Mesothelial cell of epicardium (in vitro differentiated cells): ENCODE data around the gene C8G. TPM values are rescaled to one million over a fixed set of nuclear protein-coding genes. Genes with fewer than 3 reads are reported as not detected.

ENCODE experiments used
- DNase-seq, 2 experiments: peaks; one replicate each; pipeline ENCODE4 v3.0.0; 2021; ENCODE audit warnings: low spot score in 2 of 2; ENCODE audit not compliant: unreplicated experiment in 2 of 2
- H3K27ac Mint-ChIP-seq: 2 replicates; pipeline ENCODE4 v1.8.0; 2021; ENCODE audit warnings: mixed read lengths
- H3K27me3 Mint-ChIP-seq: 2 replicates; pipeline ENCODE4 v1.8.0; 2021; ENCODE audit warnings: low read depth, mixed read lengths
- H3K36me3 Mint-ChIP-seq: 2 replicates; pipeline ENCODE4 v1.8.0; 2021; ENCODE audit warnings: mixed read lengths
- H3K4me1 Mint-ChIP-seq: 2 replicates; pipeline ENCODE4 v1.8.0; 2021; ENCODE audit warnings: mixed read lengths
- H3K4me3 Mint-ChIP-seq: 2 replicates; pipeline ENCODE4 v1.8.0; 2021; ENCODE audit warnings: mild to moderate bottlenecking, moderate library complexity, mixed read lengths
- H3K9me3 Mint-ChIP-seq: 2 replicates; pipeline ENCODE4 v1.8.0; 2021; ENCODE audit warnings: mixed read lengths
- CTCF ChIP-seq: fragments of 200-600 bp; sonication (generic); IDR thresholded peaks from one replicate; pipeline ENCODE4 v1.5.0; 2021; ENCODE audit warnings: antibody characterized with exemption; ENCODE audit not compliant: unreplicated experiment
- total RNA-seq: library from RNA; stranded (reverse); gene quantifications from 3 replicates; pipeline ENCODE4 v1.2.1, GENCODE V29; 2021

The C8G gene
- total RNA-seq, 1 donor from 2014 or later = 1.5 TPM

- no peak for TF ChIP-seq CTCF
- no peaks in the 10 kb centered on the region for H3K36me3 Mint-ChIP-seq
- no peaks in the 10 kb centered on the region for H3K9me3 Mint-ChIP-seq
- peaks cover 3% of the 10 kb centered on the region for H3K27me3 Mint-ChIP-seq
- H3K4me1 Mint-ChIP-seq = peaks cover 6% of the 10 kb centered on the region
- H3K4me3 Mint-ChIP-seq = no peak overlapping the region
- no peak overlapping the region for H3K27ac Mint-ChIP-seq
- DNase-seq = no peak
These were observed 17.1 kb downstream of the C8G start for GRCh38 chr9:136962163-136962562.

GRCh38 chr9:136962701-136963248, 17.7 kb downstream of the C8G start:
- Mint-ChIP-seq H3K4me3 (no peak overlapping the region), H3K9me3 (no peaks in the 10 kb centered on the region), H3K27me3 (peaks cover 3% of the 10 kb centered on the region), H3K27ac (peak overlapping the region; percentile 50), H3K36me3 (no peaks in the 10 kb centered on the region), H3K4me1 (peaks cover 6% of the 10 kb centered on the region)
- TF ChIP-seq CTCF = no peak
- DNase-seq = no peak

GRCh38 chr9:136963341-136963740, 18.3 kb downstream of the C8G start:
- TF ChIP-seq CTCF = no peak
- no peaks in the 10 kb centered on the region for H3K36me3 Mint-ChIP-seq
- H3K27me3 Mint-ChIP-seq = peaks cover 3% of the 10 kb centered on the region
- H3K9me3 Mint-ChIP-seq = no peaks in the 10 kb centered on the region
- no peak overlapping the region for H3K4me3 Mint-ChIP-seq
- DNase-seq = no peak
- H3K27ac Mint-ChIP-seq = peak overlapping the region; percentile 50
- H3K4me1 Mint-ChIP-seq = peaks cover 6% of the 10 kb centered on the region

GRCh38 chr9:136963751-136964150, 18.7 kb downstream of the C8G start:
- H3K9me3 Mint-ChIP-seq = no peaks in the 10 kb centered on the region
- H3K4me3 Mint-ChIP-seq = no peak overlapping the region
- H3K27ac Mint-ChIP-seq = no peak overlapping the region
- peaks cover 3% of the 10 kb centered on the region for H3K27me3 Mint-ChIP-seq
- no peak for DNase-seq
- H3K36me3 Mint-ChIP-seq = no peaks in the 10 kb centered on the region
- peaks cover 6% of the 10 kb centered on the region for H3K4me1 Mint-ChIP-seq
- TF ChIP-seq CTCF = no peak

GRCh38 chr9:136964171-136964689, 19.2 kb downstream of the C8G start:
- Mint-ChIP-seq H3K27ac (no peak overlapping the region), H3K36me3 (no peaks in the 10 kb centered on the region), H3K27me3 (peaks cover 3% of the 10 kb centered on the region), H3K9me3 (no peaks in the 10 kb centered on the region), H3K4me3 (no peak overlapping the region), H3K4me1 (peaks cover 6% of the 10 kb centered on the region)
- no peak for DNase-seq
- no peak for TF ChIP-seq CTCF
